ENCODE results near the gene BAHD1. TPM values are rescaled to one million over a fixed set of nuclear protein-coding genes. Genes with fewer than 3 reads are reported as not detected.

The BAHD1 gene
- polyA plus RNA-seq, 4 donors = 18.7 to 27.8 (median 26.1) TPM

- DNase-seq (ENCODE audit: low read depth in 4 of 4, low spot score in 2 of 4) = no peak
Measured at GRCh38 chr15:40464595-40465185, 23.9 kb downstream of the BAHD1 start.

GRCh38 chr15:40465939-40466338 is 25.2 kb downstream of the BAHD1 start:
- DNase-seq (ENCODE audit: low read depth in 4 of 4, low spot score in 2 of 4) = no peak

- DNase-seq (ENCODE audit: low read depth in 4 of 4, low spot score in 2 of 4) = no peak
Measured at GRCh38 chr15:40466426-40467260, 25.9 kb downstream of the BAHD1 start.

GRCh38 chr15:40467261-40467615 is 26.5 kb downstream of the BAHD1 start:
- DNase-seq (ENCODE audit: low read depth in 4 of 4, low spot score in 2 of 4) = no peak

- no peak for DNase-seq (ENCODE audit: low read depth in 4 of 4, low spot score in 2 of 4)
Measured at GRCh38 chr15:40468898-40469331, 28.2 kb downstream of the BAHD1 start.

- no peak for DNase-seq (ENCODE audit: low read depth in 4 of 4, low spot score in 2 of 4)
Measured at GRCh38 chr15:40469776-40470390, 29.1 kb downstream of the BAHD1 start.

- DNase-seq (ENCODE audit: low read depth in 4 of 4, low spot score in 2 of 4) = peak; percentile 41 to 64 (median 63)
Measured at GRCh38 chr15:40470423-40471104, 29.8 kb downstream of the BAHD1 start, which contains the start of gene CHST14. Gene CHST14 (plus strand): TSS chr15:40470984. CDS start chr15:40471214, 230 bp downstream.

- peak; percentile 18 to 28 (median 24) for DNase-seq (ENCODE audit: low read depth in 4 of 4, low spot score in 2 of 4)
Measured at GRCh38 chr15:40471105-40471807, 30.5 kb downstream of the BAHD1 start.

- DNase-seq (ENCODE audit: low read depth in 4 of 4, low spot score in 2 of 4) = peak in 1 of 4 donors; percentile 5
Measured at GRCh38 chr15:40471808-40472150, 31.0 kb downstream of the BAHD1 start.

- DNase-seq (ENCODE audit: low read depth in 4 of 4, low spot score in 2 of 4) = no peak
Measured at GRCh38 chr15:40472171-40472727, 31.5 kb downstream of the BAHD1 start.

GRCh38 chr15:40474581-40474980 is 33.8 kb downstream of the BAHD1 start:
- no peak for DNase-seq (ENCODE audit: low read depth in 4 of 4, low spot score in 2 of 4)

GRCh38 chr15:40477642-40478327 is 37.0 kb downstream of the BAHD1 start:
- DNase-seq (ENCODE audit: low read depth in 4 of 4, low spot score in 2 of 4) = no peak

GRCh38 chr15:40479024-40479423 is 38.3 kb downstream of the BAHD1 start:
- no peak for DNase-seq (ENCODE audit: low read depth in 4 of 4, low spot score in 2 of 4)

GRCh38 chr15:40481341-40482074 is 40.8 kb downstream of the BAHD1 start:
- DNase-seq (ENCODE audit: low read depth in 4 of 4, low spot score in 2 of 4) = no peak

- no peak for DNase-seq (ENCODE audit: low read depth in 4 of 4, low spot score in 2 of 4)
Measured at GRCh38 chr15:40483919-40484318, 43.2 kb downstream of the BAHD1 start.

GRCh38 chr15:40486066-40486770 is 45.5 kb downstream of the BAHD1 start:
- DNase-seq (ENCODE audit: low read depth in 4 of 4, low spot score in 2 of 4) = no peak

- DNase-seq (ENCODE audit: low read depth in 4 of 4, low spot score in 2 of 4) = no peak
Measured at GRCh38 chr15:40487816-40488682, 47.3 kb downstream of the BAHD1 start.

Data from left renal cortex interstitium (tissue), 4 donors.